Measurements from ENCODE around the gene HRC. TPM values are rescaled to one million over a fixed set of nuclear protein-coding genes. Genes with fewer than 3 reads are reported as not detected.

Gene HRC
- total RNA-seq, 1 donor from 2014 or later, result 0.25 TPM

- DNase-seq (ENCODE audit: extremely low spot score in 2 of 2), result no peak
- Histone ChIP-seq H3K36me3 (no peaks in the 10 kb centered on the region), H3K27me3 (no peaks in the 10 kb centered on the region), H3K27ac (no peak overlapping the region), H3K9me3 (no peaks in the 10 kb centered on the region), H3K4me3 (no peak overlapping the region), H3K4me1 (peaks cover 43% of the 10 kb centered on the region)
- intact Hi-C loops (cut with DNase I), result no loop called here
- no peak for TF ChIP-seq POLR2AphosphoS5 (IDR thresholded peaks at IDR 0.05; ENCODE audit: insufficient read depth in 1 of 2, low read depth in 1 of 2)
- TF ChIP-seq CTCF (IDR thresholded peaks at IDR 0.05), result no peak
- no peak for TF ChIP-seq POLR2A (IDR thresholded peaks at IDR 0.05)
These were observed 1.9 kb downstream of the HRC start for GRCh38 chr19:49153167-49153809.

- H3K27ac ChIP-seq, result no peak overlapping the region
- no peaks in the 10 kb centered on the region for H3K27me3 ChIP-seq
- H3K4me1 ChIP-seq, result peaks cover 39% of the 10 kb centered on the region
- intact Hi-C loops (cut with DNase I), result no loop called here
- H3K4me3 ChIP-seq, result no peak overlapping the region
- DNase-seq (ENCODE audit: extremely low spot score in 2 of 2), result no peak
- H3K9me3 ChIP-seq, result no peaks in the 10 kb centered on the region
- H3K36me3 ChIP-seq, result no peaks in the 10 kb centered on the region
- no peak for TF ChIP-seq POLR2AphosphoS5 (IDR thresholded peaks at IDR 0.05; ENCODE audit: insufficient read depth in 1 of 2, low read depth in 1 of 2)
- TF ChIP-seq CTCF (IDR thresholded peaks at IDR 0.05), result no peak
- TF ChIP-seq POLR2A (IDR thresholded peaks at IDR 0.05), result no peak
These were observed 3.1 kb downstream of the HRC start for GRCh38 chr19:49152119-49152550.

GRCh38 chr19:49151267-49152118 lies 3.7 kb downstream of the HRC start:
- H3K36me3 ChIP-seq, result no peaks in the 10 kb centered on the region
- DNase-seq (ENCODE audit: extremely low spot score in 2 of 2), result no peak
- peak overlapping the region; percentile 66 for H3K27ac ChIP-seq
- peak; percentile 20 to 37 for TF ChIP-seq POLR2AphosphoS5 (IDR thresholded peaks at IDR 0.05; ENCODE audit: insufficient read depth in 1 of 2, low read depth in 1 of 2)
- TF ChIP-seq CTCF (IDR thresholded peaks at IDR 0.05), result no peak
- TF ChIP-seq POLR2A (IDR thresholded peaks at IDR 0.05), result no peak
- intact Hi-C loops (cut with DNase I), result no loop called here
- peaks cover 39% of the 10 kb centered on the region for H3K4me1 ChIP-seq
- peak overlapping the region in 1 of 2 donors; percentile 55 for H3K4me3 ChIP-seq
- no peaks in the 10 kb centered on the region for H3K27me3 ChIP-seq
- no peaks in the 10 kb centered on the region for H3K9me3 ChIP-seq

- intact Hi-C loops (cut with DNase I), result no loop called here
- H3K36me3 ChIP-seq, result no peaks in the 10 kb centered on the region
- no peaks in the 10 kb centered on the region for H3K9me3 ChIP-seq
- H3K4me1 ChIP-seq, result peaks cover 45% of the 10 kb centered on the region
- no peaks in the 10 kb centered on the region for H3K27me3 ChIP-seq
- H3K4me3 ChIP-seq, result peak overlapping the region; percentile 55 to 84
- peak overlapping the region; percentile 66 for H3K27ac ChIP-seq
- TF ChIP-seq POLR2AphosphoS5 (IDR thresholded peaks at IDR 0.05; ENCODE audit: insufficient read depth in 1 of 2, low read depth in 1 of 2) (no peak), POLR2A (IDR thresholded peaks at IDR 0.05) (no peak), CTCF (IDR thresholded peaks at IDR 0.05) (no peak)
- DNase-seq (ENCODE audit: extremely low spot score in 2 of 2), result no peak
These were observed 4.3 kb downstream of the HRC start for GRCh38 chr19:49150944-49151243.
